Left kidney (tissue), 8 donors: ENCODE data around the gene TFG. TPM values are rescaled to one million over a fixed set of nuclear protein-coding genes. Genes with fewer than 3 reads are reported as not detected.
"Not testable (repeated sequence)": the region's sequence is repeated elsewhere in the genome, so short reads cannot be mapped to it uniquely, and the experiment has no call there.

ENCODE experiments used
- DNase-seq: peaks from one replicate; pipeline ENCODE4 v3.0.0-alpha.2; 2013
- long read RNA-seq, 8 donors: transcript quantifications; one replicate each; lab custom pipeline, GENCODE V29; 2026
- polyA plus RNA-seq: library from polyadenylated mRNA; unstranded; fragments of 120-200 nt; gene quantifications from one replicate; pipeline ENCODE4 v1.2.1, GENCODE V29; 2013; ENCODE audit not compliant: insufficient read length

The TFG gene
- polyA plus RNA-seq, result 151 TPM
- long read RNA-seq, donor 1, transcript TFG-201 (8 exons, 1,978 nt), result major isoform, 28 of 72 reads
- long read RNA-seq, donor 1, transcript TFG-206 (2 exons, 3,271 nt), result minor isoform, 10 of 72 reads
- long read RNA-seq, donor 1, transcript TFG-204 (8 exons, 1,783 nt), result minor isoform, 8 of 72 reads
- long read RNA-seq, donor 1, transcript TFG-208 (8 exons, 1,696 nt), result minor isoform, 5 of 72 reads
- long read RNA-seq, donor 1, partial matches to known transcripts, result 20 of 72 reads
- long read RNA-seq, donor 1, other reads (novel, unspliced or antisense), result 0 of 72 reads
- long read RNA-seq, donor 2, transcript TFG-201 (8 exons, 1,978 nt), result major isoform, 21 of 99 reads
- long read RNA-seq, donor 2, transcript TFG-204 (8 exons, 1,783 nt), result minor isoform, 12 of 99 reads
- long read RNA-seq, donor 2, partial matches to known transcripts, result 59 of 99 reads
- long read RNA-seq, donor 2, other reads (novel, unspliced or antisense), result 0 of 99 reads
- long read RNA-seq, donor 3, transcript TFG-204 (8 exons, 1,783 nt), result minor isoform, 12 of 46 reads
- long read RNA-seq, donor 3, transcript TFG-201 (8 exons, 1,978 nt), result major isoform, 27 of 46 reads
- long read RNA-seq, donor 3, partial matches to known transcripts, result 0 of 46 reads
- long read RNA-seq, donor 3, other reads (novel, unspliced or antisense), result 0 of 46 reads
- long read RNA-seq, donor 4, partial matches to known transcripts, result 0 of 2 reads
- long read RNA-seq, donor 4, other reads (novel, unspliced or antisense), result 0 of 2 reads
- long read RNA-seq, donor 5, transcript TFG-206 (2 exons, 3,271 nt), result minor isoform, 7 of 63 reads
- long read RNA-seq, donor 5, transcript TFG-204 (8 exons, 1,783 nt), result minor isoform, 16 of 63 reads
- long read RNA-seq, donor 5, transcript TFG-201 (8 exons, 1,978 nt), result major isoform, 28 of 63 reads
- long read RNA-seq, donor 5, transcript TFG-208 (8 exons, 1,696 nt), result minor isoform, 9 of 63 reads
- long read RNA-seq, donor 5, partial matches to known transcripts, result 0 of 63 reads
- long read RNA-seq, donor 5, other reads (novel, unspliced or antisense), result 0 of 63 reads
- long read RNA-seq, donor 6, transcript TFG-201 (8 exons, 1,978 nt), result major isoform, 28 of 60 reads
- long read RNA-seq, donor 6, transcript TFG-204 (8 exons, 1,783 nt), result minor isoform, 6 of 60 reads
- long read RNA-seq, donor 6, transcript TFG-206 (2 exons, 3,271 nt), result minor isoform, 6 of 60 reads
- long read RNA-seq, donor 6, partial matches to known transcripts, result 16 of 60 reads
- long read RNA-seq, donor 6, other reads (novel, unspliced or antisense), result 0 of 60 reads
- long read RNA-seq, donor 7, transcript TFG-201 (8 exons, 1,978 nt), result major isoform, 27 of 66 reads
- long read RNA-seq, donor 7, transcript TFG-204 (8 exons, 1,783 nt), result minor isoform, 15 of 66 reads
- long read RNA-seq, donor 7, transcript TFG-208 (8 exons, 1,696 nt), result minor isoform, 5 of 66 reads
- long read RNA-seq, donor 7, transcript TFG-206 (2 exons, 3,271 nt), result minor isoform, 6 of 66 reads
- long read RNA-seq, donor 7, partial matches to known transcripts, result 10 of 66 reads
- long read RNA-seq, donor 7, other reads (novel, unspliced or antisense), result 0 of 66 reads
- long read RNA-seq, donor 8, transcript TFG-201 (8 exons, 1,978 nt), result major isoform, 12 of 22 reads
- long read RNA-seq, donor 8, partial matches to known transcripts, result 0 of 22 reads
- long read RNA-seq, donor 8, other reads (novel, unspliced or antisense), result 0 of 22 reads

GRCh38 chr3:100708989-100709841 is at the start of gene TFG:
Gene TFG (plus strand): TSS chr3:100709494. CDS start chr3:100713686, 4,192 bp downstream.
- peak; percentile 99 for DNase-seq

GRCh38 chr3:100661294-100661693 is 48.0 kb upstream of the TFG start:
- not testable (repeated sequence) for DNase-seq

DNA sequence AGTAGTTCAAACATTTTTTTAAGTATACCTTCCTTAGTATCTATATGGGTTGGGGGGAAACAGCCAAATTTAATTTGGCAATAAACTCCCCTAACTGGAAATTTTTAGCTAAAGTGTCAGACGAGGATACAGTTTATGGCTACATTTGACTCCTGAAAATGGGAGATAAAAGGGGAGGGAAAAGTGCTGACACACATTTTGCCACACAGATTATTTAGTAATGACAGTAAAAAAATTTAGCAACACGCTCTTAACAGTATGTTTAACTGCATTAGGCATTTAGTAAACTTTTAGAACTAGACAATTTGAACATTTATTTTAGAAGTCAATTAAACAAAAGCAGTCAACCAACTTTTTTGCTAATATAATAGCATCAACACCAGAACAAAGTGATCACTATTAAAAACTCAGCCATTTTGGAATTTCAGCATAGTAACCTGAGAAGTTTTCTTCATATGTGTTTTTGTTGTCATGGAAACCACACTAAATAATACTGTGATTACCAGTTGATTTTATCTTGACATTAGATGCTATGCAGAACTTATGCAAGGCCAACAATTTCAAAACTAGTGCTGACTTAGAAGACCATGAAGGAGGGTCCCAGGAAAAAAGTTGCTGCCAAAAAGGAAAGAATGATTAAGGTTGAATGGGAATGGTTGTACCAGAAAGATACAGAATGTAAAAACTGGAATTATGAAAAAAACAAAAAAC is 47.0 kb upstream of the TFG start:
- no peak for DNase-seq

DNA sequence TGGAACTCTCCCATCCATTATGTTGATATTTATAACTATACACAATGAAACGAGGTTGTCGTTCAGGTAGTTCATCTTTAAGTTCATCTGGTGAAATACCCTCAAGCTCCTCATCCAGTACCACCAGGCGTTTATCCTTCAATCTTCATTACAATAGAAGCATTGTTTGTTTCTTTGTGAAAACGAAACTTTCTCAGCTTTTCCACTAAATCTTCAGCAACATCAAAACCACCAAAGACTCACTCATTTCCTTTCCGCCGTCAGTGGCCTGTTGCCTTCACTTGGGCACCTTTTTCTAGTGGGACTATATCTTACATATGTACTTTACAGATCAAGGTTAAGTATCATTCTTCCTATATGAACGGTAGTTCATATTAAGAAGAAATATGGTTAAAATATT is 44.1 kb upstream of the TFG start:
- no peak for DNase-seq

- DNase-seq, result not testable (repeated sequence)
Measured at GRCh38 chr3:100666699-100667098, 42.6 kb upstream of the TFG start.

DNA sequence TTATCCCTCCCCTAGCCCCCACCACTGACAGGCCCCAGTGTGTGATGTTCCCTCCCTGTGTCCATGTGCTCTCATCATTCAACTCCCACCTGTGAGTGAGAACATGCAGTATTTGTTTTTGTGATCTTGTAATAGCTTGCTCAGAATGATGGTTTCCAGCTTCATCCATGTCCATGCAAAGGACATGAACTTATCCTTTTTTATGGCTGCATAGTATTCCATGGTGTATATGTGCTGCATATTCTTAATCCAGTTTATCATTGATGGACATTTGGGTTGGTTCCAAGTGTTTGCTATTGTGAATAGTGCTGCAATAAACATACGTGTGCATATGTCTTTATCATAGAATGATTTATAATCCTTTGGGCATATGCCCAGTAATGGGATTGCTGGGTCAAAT is 42.0 kb upstream of the TFG start:
- DNase-seq, result not testable (repeated sequence)

- DNase-seq, result not testable (repeated sequence)
Measured at GRCh38 chr3:100670995-100671394, 38.3 kb upstream of the TFG start.

DNA sequence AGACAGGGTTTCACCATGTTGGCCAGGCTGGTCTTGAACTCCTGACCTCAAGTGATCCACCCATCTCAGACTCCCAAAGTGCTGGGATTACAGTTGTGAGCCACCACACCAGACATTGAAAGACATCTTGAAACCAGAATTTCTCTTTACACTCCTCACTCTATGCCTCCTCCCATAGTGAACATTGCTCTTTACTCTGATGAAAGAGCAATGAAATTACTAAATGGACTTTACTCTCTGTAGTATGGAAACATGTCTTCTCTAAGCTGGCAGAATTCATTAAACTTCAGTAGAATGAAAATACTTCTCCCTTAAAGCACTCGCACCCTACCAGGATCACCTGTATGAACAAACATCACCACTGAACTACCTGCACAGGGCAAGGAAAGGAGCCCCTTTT is 27.8 kb upstream of the TFG start:
- no peak for DNase-seq

DNA sequence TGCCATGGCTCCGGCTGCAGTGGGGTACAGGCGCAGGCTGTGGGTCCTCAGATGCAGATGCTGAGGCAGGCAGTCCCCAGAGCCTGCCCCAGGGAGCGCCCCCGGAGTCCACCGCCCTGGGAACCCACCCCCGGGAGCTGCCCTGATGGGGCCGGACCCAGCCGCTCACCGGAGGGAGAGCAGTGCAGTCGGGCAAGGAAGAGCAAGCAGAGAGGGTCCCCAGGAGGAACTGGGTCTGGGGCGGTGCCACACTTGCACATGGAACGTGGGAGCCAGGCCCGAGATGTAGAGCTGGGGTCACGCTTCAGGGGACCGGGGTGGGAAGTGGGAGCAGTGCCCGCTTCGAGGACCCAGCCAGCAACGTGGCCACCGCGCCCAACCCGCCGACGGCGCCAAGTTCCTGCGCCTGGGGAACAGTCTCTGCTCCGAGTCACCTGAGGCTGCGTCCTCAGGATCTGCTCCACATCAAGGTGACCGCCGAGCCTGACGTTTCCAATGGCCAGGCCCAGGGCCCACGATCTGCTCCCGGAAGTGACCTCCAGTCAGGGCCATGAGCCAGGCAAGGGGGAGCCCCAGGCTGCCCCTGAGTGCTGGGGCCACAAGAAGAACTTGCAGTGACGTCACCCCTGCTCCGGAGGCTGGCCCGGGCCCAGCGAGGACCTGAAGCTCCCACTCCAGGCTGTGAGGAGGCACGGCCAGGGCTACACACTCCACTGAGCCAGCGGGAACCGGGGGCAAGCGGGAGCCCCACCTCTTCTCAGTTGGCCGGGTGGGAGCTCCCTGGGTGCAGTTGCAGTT is 27.0 kb upstream of the TFG start:
- DNase-seq, result no peak

DNA sequence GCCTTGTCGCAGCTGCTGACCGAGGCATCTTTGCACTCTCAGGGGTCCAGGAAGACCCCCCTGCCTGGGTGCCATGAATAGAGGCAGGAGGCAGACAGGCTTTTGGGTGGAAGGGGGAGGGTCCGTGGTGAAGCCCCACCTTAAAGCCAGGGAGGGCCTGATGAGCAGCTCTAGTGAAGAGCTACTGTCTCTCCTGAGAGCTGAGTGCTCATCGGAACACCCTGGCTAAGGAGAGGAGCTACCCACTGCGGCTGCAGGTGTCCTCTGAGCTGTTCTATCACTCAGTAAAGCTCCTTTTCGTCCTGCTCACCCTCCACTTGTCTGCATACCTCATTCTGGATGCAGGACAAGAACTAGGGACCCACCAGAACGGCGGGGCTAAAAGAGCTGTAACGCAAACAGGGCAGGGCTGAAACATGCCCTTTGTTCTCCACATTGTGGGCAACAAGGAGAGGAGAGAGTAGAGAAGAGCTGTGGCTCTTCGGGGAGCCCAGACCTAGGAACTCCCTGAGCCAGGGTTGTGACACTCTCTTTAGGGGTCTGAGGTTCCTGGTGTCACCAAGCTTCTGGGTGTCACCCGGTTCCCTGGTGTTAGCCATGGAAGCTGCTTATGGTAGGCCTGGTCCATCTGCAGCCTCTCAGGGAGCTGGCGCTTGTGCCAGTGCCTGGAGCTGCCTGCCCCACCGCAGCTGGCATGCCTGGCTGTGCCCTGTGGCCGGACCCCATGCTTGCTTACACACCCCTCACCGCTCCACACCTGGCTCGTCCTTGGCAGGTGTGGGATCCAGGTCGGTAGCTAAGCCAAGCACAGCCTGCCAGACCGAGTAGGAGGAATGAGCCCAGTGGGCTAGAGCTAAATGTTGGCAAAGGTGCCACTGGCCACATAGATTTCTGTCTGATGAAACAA is 26.2 kb upstream of the TFG start:
- DNase-seq, result no peak

DNA sequence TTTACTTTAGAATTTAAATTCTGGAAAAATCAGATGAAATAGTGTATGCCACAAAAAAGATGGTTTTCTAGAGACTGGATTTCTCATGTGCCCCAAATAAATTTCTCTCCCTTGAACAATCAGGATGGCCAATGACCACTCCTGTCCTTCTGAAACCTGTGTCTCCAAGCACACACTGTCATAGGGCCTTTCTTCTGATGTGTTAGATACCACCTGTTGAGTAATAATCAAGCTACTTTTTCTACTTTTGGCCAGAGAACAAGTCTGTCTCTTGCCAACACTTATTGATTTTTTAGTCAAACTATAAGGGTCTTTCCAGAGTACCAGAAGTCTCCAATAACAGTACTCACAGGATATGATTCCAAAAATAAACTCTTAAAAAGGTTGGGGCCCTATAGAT is 16.1 kb upstream of the TFG start:
- DNase-seq, result no peak

DNA sequence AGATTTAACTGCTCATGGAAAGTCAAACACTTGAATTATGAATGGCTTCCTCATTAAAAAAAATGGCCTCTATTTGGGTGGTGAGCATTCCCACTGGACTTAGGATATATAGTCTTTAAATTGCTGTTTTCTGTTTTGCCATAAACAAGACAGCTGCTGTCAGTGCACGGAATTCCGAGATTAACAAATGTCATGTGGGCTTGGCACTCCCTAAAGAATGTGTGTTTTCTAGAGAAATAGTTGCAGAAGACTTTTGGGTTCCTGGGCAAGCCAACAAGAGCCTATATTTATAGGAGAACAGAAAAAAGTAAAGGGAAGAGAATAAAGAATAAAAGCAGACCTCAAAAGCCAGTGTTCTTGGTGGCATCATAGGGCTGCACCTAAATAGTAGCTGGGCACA is 13.6 kb upstream of the TFG start:
- no peak for DNase-seq

- DNase-seq, result no peak
Measured at GRCh38 chr3:100696161-100696560, 13.1 kb upstream of the TFG start.

DNA sequence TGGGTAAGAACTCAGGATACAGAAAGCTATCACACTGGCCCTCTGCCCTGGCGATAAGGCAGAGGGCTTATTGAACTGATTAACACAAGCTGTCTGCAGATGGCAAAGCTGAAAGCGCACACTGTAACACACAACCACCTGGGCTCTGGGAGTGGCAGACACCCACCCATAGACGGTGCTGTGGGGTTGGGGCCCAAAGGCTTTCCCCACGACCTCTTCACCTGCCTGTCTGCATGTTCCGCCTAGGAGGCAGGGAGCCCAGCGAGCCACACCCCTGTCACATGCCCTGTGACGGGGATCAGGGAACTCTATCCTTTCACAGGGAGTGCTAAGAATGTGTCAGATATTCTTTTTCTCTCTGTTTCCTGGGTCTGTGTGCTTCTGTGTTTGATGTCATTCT is 12.1 kb upstream of the TFG start:
- DNase-seq, result no peak

GRCh38 chr3:100697723-100698285 is 11.5 kb upstream of the TFG start:
- DNase-seq, result no peak

GRCh38 chr3:100698736-100699135 is 10.6 kb upstream of the TFG start:
- no peak for DNase-seq

DNA sequence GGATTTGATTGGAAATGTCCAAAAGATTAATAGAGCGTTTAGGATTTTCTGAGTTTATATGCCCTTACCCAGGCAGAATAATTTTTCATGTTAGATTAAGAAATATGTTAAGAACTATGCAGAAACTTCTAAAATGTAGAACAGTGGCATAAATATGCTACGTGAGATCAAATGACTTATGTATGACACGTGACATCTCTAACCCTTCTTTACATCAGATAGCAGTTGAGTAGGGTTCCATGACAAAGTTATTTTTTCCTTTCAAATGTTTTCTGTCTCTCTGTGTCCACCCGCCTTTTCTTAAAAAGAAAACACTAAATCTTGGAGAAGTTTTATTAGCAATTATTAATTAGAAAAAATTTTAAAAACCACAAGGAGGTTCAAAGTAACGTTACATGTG is 8.6 kb upstream of the TFG start:
- DNase-seq, result no peak
